GM12878 (cell line): ENCODE data around the gene MTAP. TPM values are rescaled to one million over a fixed set of nuclear protein-coding genes. Genes with fewer than 3 reads are reported as not detected.

ENCODE experiments used
- ELK1 ChIP-seq: IDR thresholded peaks from 2 replicates; pipeline ENCODE4 v1.6.1; 2012; ENCODE audit warnings: low read depth, low read length, improper control_type of control experiment
- HSF1 ChIP-seq: fragments of 150-350 bp; IDR thresholded peaks from 2 replicates; pipeline ENCODE4 v1.6.1; 2014; ENCODE audit warnings: mild to moderate bottlenecking, low read depth, low read length
- IRF5 ChIP-seq: fragments of 450-650 bp; IDR thresholded peaks from 2 replicates; pipeline ENCODE4 v1.6.1; 2017; ENCODE audit warnings: borderline replicate concordance
- MAX ChIP-seq: IDR thresholded peaks from 2 replicates; pipeline ENCODE4 v1.6.1; 2012; ENCODE audit warnings: low read depth, low read length, improper control_type of control experiment
- MEF2B ChIP-seq: fragments of 450-650 bp; IDR thresholded peaks from 2 replicates; pipeline ENCODE4 v1.6.1; 2018; ENCODE audit warnings: mild to moderate bottlenecking, moderate library complexity; ENCODE audit not compliant: partially characterized antibody, poor library complexity, severe bottlenecking
- MYC ChIP-seq: IDR thresholded peaks from 2 replicates; pipeline ENCODE4 v1.6.1; 2011; ENCODE audit warnings: mild to moderate bottlenecking, low read length, moderate library complexity, inconsistent platforms; ENCODE audit not compliant: insufficient read depth, insufficient replicate concordance, insufficient read length, severe bottlenecking
- PBX3 ChIP-seq: IDR thresholded peaks from 2 replicates; pipeline ENCODE4 v1.6.1; 2011; ENCODE audit warnings: mild to moderate bottlenecking, low read depth, low read length, moderate library complexity; ENCODE audit not compliant: insufficient replicate concordance
- POLR2A ChIP-seq: IDR thresholded peaks from 2 replicates; pipeline ENCODE4 v1.6.1; 2011; ENCODE audit warnings: low read depth, mild to moderate bottlenecking, low read length
- SRF ChIP-seq, 2 experiments: IDR thresholded peaks; 2 replicates each; pipeline ENCODE4 v1.6.1; 2011; ENCODE audit warnings: low read depth in 2 of 2, low read length in 2 of 2, mild to moderate bottlenecking in 1 of 2, moderate library complexity in 1 of 2
- YY1 ChIP-seq: IDR thresholded peaks from 2 replicates; pipeline ENCODE4 v1.6.1; 2011; ENCODE audit warnings: low read depth, mild to moderate bottlenecking, low read length
- polyA plus RNA-seq, 11 experiments: library from polyadenylated mRNA; depleted of rRNA in 4 of 11; unstranded in 6 of 11; stranded (reverse) in 5 of 11; fragments of >200 nt; fragmentation: Nextera tagmentation in 4 of 11; fragmentation: Illumina TruSeq in 1 of 11; extraction: Ambion mirVana in 4 of 11; extraction: Trizol in 1 of 11; gene quantifications; 1 replicate in 1 of 11; 2 replicates in 10 of 11; pipeline versions ENCODE4 v1.2.1 to v1.2.3, GENCODE V29; 2011 to 2016; ENCODE audit warnings: inconsistent platforms in 2 of 11, missing spikeins in 2 of 11, low read depth in 1 of 11
- total RNA-seq, 4 experiments: library from RNA; depleted of rRNA in 3 of 4; stranded (reverse); fragments of >200 nt in 3 of 4; fragmentation: Illumina TruSeq in 1 of 4; extraction: Trizol in 1 of 4; gene quantifications; 2 replicates each; pipeline versions ENCODE4 v1.2.1 to v1.2.3, GENCODE V29; 2013 to 2021
- TF ChIP-seq, protein P1 (sequence below): fragments of 450-650 bp; IDR thresholded peaks from 2 replicates; pipeline ENCODE4 v1.6.1; 2017; ENCODE audit warnings: mild to moderate bottlenecking, moderate library complexity
- TF ChIP-seq, protein P2 (sequence below): fragments of 450-650 bp; IDR thresholded peaks from 2 replicates; pipeline ENCODE4 v1.6.1; 2018; ENCODE audit warnings: borderline replicate concordance, mild to moderate bottlenecking; ENCODE audit not compliant: partially characterized antibody

The MTAP gene
- total and polyA plus RNA-seq, 10 of the 15 experiments (the other 5 are each of a cell fraction or from before 2014, with no cell fraction given), result 16.4 to 29.9 (median 22.6) TPM

DNA sequence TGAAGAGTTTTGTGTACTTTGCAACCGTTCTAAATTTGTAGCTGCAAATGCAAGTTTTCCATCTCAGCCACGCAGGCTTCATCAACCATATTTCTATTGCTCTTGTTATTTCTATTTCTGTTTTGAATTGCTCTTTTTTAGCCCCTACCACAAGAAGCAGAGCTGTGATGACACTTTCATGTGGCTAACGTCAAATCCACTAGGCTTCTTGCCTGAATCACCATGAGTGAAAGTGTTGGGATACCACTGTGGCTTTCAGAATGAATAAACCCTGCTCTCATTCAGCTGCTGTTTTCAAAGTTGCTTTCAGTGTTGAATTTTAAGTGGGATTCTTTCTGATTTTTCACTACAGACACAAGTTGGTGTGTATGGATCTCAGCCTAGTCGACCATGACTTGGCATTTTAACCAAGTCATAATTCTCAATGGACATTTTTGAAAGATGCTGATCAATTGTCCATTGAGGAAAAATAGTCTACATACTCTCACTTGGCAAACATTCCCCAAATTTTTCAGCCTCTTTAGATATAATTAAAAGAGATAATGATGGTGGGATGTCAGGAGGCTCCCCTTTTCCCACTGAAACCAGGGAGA is 41.0 kb upstream of the MTAP start (continued):
- TF ChIP-seq SRF (IDR thresholded peaks at IDR 0.05; ENCODE audit: low read depth in 2 of 2, low read length in 2 of 2) (no peak), HSF1 (no peak), POLR2A (no peak), ELK1 (no peak), MEF2B (no peak), MYC (no peak), YY1 (no peak), PBX3 (no peak), IRF5 (no peak), MAX (no peak)
- TF ChIP-seq, protein P1, sequence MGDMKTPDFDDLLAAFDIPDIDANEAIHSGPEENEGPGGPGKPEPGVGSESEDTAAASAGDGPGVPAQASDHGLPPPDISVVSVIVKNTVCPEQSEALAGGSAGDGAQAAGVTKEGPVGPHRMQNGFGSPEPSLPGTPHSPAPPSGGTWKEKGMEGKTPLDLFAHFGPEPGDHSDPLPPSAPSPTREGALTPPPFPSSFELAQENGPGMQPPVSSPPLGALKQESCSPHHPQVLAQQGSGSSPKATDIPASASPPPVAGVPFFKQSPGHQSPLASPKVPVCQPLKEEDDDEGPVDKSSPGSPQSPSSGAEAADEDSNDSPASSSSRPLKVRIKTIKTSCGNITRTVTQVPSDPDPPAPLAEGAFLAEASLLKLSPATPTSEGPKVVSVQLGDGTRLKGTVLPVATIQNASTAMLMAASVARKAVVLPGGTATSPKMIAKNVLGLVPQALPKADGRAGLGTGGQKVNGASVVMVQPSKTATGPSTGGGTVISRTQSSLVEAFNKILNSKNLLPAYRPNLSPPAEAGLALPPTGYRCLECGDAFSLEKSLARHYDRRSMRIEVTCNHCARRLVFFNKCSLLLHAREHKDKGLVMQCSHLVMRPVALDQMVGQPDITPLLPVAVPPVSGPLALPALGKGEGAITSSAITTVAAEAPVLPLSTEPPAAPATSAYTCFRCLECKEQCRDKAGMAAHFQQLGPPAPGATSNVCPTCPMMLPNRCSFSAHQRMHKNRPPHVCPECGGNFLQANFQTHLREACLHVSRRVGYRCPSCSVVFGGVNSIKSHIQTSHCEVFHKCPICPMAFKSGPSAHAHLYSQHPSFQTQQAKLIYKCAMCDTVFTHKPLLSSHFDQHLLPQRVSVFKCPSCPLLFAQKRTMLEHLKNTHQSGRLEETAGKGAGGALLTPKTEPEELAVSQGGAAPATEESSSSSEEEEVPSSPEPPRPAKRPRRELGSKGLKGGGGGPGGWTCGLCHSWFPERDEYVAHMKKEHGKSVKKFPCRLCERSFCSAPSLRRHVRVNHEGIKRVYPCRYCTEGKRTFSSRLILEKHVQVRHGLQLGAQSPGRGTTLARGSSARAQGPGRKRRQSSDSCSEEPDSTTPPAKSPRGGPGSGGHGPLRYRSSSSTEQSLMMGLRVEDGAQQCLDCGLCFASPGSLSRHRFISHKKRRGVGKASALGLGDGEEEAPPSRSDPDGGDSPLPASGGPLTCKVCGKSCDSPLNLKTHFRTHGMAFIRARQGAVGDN, result no peak
- TF ChIP-seq, protein P2, sequence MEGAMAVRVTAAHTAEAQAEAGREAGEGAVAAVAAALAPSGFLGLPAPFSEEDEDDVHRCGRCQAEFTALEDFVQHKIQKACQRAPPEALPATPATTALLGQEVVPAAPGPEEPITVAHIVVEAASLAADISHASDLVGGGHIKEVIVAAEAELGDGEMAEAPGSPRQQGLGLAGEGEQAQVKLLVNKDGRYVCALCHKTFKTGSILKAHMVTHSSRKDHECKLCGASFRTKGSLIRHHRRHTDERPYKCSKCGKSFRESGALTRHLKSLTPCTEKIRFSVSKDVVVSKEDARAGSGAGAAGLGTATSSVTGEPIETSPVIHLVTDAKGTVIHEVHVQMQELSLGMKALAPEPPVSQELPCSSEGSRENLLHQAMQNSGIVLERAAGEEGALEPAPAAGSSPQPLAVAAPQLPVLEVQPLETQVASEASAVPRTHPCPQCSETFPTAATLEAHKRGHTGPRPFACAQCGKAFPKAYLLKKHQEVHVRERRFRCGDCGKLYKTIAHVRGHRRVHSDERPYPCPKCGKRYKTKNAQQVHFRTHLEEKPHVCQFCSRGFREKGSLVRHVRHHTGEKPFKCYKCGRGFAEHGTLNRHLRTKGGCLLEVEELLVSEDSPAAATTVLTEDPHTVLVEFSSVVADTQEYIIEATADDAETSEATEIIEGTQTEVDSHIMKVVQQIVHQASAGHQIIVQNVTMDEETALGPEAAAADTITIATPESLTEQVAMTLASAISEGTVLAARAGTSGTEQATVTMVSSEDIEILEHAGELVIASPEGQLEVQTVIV, result no peak
